COLO829 (cell line): ENCODE data around the gene HTR3A.
"Not testable (repeated sequence)": the region's sequence is repeated elsewhere in the genome, so short reads cannot be mapped to it uniquely, and the experiment has no call there.

Experiments
- DNase-seq: peaks from one replicate; pipeline ENCODE4 v3.0.0; 2012; ENCODE audit warnings: low spot score

The HTR3A gene

DNA sequence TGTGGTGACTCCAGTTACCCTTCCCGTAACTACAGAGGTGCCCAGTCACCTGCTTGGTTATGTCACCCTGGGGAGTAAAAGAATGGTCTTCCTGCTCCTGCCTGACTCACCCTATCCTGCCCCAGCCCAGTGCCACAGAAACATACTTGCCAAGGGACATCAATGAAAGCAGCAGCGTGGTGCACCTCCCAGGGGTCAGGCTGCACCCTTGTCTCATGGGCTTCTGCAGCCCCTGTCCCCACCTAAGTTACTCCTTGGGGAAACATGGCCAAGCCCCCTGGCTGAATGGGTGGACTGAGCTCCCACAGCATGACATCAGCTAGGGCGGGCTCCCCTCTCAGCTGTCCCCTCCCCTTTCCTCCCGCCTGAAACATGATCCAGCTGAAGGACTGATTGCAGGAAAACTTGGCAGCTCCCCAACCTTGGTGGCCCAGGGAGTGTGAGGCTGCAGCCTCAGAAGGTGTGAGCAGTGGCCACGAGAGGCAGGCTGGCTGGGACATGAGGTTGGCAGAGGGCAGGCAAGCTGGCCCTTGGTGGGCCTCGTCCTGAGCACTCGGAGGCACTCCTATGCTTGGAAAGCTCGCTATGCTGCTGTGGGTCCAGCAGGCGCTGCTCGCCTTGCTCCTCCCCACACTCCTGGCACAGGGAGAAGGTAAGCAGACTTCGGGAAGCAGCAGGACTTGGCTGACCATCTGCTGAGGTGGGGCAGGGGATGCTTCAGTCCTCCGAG lies at the start of gene HTR3A:
TSS of gene HTR3A (plus strand) at position 368 of the 730 bp plus-strand sequence. CDS start at position 586, 218 bp downstream.
- no peak for DNase-seq

DNA sequence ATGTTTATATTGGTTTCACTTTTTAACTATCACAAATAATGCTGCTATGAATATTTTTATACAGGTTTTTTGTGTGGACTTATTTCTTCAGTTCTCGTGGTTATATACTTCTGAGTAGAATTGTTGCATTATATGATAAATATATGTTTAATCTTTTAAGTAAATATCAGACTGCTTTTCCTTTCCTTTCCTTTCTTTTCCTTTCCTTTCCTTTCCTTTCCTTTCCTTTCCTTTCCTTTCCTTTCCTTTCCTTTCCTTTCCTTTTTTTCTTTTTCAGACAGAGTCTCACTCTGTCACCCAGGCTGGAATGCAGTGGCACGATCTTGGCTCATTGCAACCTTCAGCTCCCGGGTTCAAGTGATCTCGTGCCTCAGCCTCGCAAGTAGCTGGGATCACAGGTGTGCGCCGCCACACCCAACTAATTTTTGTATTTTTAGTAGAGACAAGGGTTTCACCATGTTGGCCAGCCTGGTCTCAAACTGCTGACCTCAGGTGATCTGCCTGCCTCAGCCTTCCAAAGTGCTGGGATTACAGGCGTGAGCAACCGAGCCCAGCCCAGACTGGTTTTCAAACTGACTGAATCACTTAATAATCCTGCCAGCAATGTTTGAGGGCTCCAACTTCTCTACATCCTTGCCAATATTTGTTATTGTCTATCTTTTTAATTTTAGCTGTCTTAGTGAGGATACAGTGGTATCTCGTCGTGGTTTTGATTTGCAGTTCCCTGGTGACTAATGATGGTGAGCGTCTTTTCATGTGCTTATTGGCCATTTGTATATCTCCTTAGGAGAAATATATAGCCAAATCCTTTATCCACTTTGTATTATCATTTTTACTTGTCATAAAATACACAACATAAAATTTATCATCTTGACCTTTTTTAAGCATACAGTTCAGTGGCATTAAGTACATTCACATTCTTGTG lies 48.4 kb upstream of the HTR3A start:
- no peak for DNase-seq

DNA sequence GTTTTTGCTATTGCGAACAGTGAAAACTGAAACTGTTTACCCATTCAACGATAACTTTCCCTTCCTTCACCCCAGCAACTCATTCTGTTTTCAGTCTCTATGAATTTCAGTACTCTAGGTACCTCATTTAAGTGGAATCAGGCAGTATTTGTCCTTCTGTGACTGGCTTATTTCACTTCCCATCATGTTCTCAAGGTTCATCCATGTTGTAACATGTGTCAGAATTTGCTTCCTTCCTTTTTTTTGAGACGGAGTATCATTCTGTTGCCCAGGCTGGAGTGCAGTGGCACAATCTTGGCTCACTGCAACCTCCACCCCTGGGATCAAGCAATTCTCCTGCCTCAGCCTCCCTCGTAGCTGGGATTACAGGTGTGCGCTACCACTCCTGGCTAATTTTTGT lies 46.6 kb upstream of the HTR3A start:
- no peak for DNase-seq

DNA sequence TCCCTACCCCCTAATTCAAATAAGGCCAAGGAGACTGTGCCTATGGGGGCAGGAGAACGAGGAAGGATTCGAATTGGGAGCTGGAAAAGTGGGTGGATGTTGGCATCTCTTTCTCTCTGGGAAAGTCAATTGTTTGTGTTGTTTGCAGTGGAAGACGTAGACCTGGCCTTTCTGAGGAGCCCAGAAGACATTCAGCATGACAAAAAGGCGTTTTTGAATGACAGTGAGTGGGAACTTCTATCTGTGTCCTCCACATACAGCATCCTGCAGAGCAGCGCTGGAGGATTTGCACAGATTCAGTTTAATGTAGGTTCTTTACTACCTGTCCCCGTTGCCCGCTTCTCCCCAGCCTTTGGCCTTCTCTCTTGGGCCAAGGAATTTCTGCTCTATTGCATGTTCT lies 42.1 kb upstream of the HTR3A start:
- DNase-seq: no peak

DNA sequence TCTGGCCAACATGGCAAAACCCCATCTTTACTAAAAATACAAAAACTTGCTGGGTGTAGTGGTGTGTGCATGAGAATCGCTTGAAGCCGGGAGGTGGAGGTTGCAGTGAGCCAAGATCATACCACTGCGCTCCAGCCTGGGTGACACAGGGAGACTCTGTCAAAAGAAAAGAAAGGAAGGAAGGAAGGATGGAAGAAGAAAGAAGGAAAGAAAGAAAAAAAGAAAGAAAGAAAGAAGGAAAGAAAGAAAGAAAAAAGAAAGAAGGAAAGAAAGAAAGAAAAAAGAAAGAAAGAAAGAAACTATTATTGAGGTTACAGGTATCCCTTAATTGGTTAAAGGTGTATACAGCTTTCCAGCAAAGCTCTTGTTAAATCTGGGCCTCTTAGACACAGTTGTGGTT lies 40.7 kb upstream of the HTR3A start:
- DNase-seq: not testable (repeated sequence)

DNA sequence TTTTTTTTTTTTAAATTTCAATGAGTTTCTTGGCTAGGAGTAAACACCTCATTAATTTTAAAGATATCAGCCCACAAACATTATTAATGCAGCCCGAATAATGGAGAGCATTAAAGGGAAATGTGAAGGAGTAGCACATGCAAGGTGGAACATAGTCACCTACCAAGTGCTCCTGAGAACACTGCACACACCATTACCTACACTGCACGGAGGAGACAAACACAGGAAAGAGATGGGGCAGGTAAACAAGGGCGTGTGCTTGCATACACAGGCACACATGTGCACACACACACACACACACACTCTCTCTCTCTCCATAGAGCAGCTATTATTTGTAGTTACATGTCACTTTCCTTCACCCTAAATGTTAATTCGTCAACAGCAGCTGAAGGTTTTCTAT lies 40.1 kb upstream of the HTR3A start:
- DNase-seq: no peak

DNA sequence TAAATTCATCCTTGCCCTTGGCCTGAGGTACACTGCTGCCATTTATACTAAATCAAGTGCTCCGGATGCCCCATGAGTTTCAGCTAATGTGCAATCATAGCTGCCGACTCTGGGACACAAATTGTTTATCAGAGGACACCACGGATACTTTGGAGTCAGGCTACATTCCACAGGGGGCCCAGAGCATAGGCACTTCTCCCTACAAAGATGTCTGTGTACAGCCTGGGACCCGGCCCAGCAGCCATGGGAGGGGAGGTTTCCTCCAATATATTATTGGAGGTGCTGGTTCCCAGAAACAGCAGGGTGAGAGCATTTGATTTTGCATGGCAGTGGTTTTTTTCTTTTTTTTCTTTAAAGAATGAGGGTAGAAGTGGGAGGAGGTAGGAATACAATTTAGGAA lies 39.0 kb upstream of the HTR3A start:
- DNase-seq: no peak

DNA sequence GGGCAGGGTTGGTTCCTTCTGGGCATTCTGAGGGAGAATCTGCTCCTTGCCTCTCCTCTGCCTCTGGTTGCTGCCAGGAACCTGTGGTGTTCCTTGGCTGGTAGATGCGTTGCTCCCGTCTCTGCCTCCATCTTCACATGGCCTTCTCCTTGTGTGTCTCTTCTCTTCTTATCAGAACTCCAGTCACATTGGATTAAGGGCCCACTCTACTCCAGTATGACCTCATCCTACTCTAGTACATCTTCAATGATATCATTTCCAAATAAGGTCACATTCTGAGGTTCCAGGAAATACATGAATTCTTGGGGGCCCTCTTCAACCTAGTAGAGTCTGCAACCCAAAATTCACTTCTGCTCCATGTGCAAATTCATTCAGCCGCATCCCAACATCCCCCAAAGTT lies 37.0 kb upstream of the HTR3A start:
- DNase-seq: no peak

DNA sequence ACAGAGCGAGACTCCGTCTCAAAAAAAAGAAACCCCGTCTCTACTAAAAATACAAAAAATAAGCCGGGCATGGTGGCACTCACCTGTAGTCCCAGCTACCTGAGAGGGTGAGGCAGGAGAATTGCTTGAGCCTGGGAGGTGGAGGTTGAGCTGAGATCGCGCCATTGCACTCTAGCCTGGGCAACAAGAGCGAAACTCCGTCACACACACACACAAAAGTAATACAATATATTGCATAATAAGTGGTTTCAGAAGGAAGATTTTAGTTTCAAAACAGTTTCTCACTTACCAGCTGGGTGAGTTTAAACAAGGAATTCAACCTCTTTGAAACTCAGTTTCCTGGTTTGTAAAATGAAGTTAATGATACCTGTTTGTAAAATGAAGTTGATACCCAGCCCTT lies 32.7 kb upstream of the HTR3A start:
- no peak for DNase-seq

DNA sequence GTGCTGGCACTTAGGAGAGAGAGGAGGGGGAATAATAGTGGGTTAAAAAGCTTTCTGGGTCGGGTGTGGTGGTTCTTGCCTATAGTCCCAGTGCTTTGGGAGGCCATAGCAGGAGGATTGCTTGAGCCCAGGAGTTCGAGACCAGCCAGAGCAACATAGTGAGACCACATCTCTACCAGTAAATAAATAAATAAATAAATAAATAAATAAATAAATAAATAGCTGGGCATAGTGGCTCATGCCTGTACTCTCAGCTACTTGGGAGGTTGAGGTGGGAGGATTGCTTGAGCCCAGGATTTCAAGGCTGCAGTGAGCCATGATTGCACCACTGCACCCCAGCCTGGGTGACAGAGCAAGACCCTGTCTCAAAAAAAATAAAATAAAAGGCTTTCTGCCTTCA lies 28.7 kb upstream of the HTR3A start:
- not testable (repeated sequence) for DNase-seq

DNA sequence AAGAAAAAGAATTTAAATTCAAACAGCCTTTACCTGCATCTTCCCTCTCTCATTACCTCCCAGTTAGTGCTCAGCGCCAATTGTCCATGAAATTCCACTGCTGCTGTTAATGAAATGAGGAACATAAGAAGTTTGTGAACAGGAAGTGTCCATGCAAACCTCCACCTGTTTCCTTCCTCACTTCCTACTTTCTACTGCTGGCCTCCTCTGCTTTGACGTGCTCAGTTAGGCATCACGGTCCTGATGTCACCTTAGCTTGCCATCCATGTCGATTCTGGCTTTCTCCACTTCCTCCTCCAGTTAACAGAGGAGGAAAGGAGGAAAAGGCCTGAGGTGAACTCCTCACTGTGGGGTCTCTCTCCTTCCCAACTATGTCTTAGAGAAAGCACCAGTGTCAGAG lies 26.9 kb upstream of the HTR3A start:
- DNase-seq: no peak

DNA sequence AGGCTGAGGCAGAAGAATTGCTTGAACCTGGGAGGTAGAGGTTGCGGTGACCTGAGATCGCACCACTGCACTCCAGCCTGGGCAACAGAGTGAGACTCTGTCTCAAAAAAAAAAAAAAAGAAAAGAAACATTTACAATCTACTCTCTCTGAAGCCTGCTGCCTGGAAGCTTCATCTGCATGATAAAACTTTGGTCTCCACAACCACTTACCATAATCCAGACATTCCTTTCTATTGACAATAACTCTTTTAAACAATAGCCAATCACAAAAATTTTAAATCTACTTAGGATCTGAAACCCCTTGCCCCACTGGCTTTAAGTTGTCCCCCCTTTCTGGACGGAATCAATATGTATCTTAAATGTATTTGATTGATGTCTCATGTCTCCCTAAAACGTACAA lies 25.0 kb upstream of the HTR3A start:
- no peak for DNase-seq

DNA sequence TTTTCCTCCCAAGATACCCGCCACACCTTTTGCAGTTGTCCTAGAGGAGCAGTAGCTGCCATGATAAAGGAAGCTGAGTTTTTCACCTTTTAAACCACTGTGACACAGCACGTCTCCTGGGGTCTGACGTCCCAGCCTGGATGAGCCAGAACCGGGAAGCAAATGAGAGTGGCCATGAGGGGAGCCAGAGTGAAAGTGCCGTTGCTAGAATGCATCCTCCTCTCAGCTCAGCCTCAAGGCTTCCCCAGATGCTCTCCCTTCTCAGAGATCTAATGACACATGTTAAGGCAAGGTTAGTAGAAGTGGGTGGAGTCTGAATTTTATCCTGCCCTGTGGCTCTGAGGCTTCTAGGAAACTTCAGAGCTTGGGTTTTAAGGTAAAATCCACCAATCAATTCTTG lies 23.4 kb upstream of the HTR3A start:
- DNase-seq: no peak

DNA sequence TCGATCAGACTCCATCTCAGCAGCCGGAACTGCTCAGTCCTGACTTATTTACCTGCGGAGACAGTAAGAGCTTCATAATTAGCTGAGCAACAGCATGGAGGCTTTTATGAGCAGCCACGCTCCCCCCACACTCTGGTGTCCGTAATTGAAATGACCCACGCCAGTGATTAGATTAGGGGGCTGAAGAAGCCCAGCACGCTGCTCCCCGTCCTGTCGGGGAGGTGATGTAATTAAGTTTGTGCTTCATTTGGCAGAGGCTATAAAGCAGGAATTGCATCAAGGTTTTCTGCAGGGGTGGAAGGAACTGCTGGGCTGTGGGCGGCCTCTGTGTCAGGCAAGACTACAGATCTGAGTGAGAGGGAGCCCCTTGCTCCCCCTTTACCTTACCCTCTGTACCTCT lies 22.8 kb upstream of the HTR3A start:
- no peak for DNase-seq

DNA sequence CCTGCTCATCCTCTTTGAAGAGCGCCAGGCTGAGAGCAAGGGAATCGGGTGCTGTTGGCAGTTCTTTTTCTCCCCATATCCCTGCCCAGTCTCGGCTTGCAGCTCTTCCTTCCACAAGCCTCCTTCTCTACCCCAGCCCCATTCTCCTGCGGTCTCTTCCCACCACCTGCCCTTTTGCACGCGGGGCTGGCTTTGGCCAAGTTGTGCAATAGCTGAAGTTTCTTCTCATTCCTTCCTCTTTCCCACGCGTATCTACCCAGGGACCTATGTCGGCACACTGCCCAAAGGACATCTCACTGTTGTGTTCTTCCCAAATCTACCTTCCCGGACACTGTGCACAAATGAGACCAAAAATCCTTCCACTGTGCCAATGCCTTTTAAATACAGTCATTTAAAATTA lies 22.3 kb upstream of the HTR3A start:
- no peak for DNase-seq

DNA sequence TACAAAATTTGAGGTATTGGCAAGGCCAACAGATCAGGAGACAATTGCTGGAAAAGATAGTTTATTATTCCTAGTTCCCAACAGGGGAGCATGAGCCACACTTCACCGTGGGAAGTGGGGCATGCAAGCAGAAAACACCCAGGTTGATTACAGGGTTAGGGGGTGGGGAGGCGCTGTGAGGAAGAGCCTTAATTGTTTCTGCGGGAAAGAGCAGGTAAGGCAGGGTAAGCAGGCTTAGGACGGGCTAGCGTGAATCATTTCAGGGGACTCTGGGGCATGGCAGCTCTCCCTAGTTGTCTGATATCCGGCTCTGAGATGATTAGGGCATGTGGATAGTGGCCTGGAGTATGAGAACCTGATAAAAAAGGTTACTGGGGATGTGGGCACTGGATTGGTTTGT lies 20.7 kb upstream of the HTR3A start:
- DNase-seq: no peak

DNA sequence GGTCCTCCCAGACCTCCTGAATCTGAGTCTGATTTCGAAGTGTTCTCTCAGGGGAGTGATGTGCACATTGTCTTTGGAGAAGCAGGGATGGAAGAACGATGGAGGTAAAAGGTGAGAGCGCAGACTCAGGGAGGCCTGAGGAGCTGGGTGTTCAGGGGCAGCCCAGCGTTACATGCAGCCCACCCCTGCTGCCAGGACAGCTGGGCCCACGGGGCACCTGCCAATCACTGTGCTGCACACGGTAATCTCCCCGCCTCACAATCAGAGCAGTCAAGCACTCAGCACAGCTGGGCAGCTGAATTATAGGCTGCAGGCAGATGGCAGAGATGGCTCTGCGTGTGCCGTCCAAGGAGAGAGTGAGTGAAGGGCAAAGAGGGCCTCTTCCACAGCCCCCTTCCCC lies 17.9 kb upstream of the HTR3A start:
- DNase-seq: no peak

DNA sequence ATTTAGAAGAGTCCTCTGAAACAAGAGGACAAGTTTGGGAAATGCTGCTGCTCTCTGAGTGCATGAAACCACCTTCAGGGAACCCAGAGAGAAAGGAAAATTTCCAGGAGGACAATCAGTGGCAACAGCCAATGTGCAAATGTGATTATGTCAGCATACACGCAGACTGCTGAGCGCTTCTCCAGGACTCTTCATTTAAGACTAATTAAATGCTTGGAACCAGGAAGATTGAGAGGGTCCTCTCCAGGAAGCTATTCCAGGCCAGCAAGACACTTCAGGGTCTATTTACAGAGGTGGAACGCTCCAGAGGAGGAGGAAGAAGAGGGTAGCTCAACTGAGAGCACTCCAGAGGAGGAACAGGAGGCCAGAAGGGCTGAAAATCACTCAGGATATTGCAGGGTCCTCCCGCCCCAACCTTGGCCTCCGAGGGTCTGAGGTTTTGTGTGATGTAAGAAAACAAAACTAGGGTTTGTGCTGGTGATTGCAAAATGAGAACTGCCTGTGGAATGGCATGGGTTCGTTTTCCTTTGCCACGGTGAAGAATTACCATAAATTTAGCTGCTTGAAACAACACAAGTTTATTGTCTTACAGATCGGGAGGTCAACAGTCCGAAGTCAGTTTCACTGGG lies 14.1 kb upstream of the HTR3A start:
- DNase-seq: no peak

DNA sequence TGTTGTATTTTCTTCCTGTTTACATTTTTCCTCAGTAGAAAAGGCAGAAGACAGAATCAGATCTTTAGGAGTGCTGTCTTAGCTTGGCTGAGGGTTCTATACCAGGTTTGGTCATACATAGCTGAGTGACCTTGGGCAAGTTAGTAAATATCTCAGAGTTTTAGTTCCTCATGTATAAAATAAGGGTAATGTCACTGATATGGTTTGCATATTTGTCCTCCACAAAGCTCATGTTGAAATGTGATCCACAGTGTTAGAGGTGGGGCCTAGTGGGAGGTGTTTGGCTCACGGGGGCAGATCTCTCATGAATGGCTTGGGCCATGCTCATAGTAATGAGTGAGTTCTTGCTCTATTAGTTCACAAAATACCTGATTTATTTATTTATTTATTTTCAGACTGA lies 7.5 kb upstream of the HTR3A start:
- no peak for DNase-seq

DNA sequence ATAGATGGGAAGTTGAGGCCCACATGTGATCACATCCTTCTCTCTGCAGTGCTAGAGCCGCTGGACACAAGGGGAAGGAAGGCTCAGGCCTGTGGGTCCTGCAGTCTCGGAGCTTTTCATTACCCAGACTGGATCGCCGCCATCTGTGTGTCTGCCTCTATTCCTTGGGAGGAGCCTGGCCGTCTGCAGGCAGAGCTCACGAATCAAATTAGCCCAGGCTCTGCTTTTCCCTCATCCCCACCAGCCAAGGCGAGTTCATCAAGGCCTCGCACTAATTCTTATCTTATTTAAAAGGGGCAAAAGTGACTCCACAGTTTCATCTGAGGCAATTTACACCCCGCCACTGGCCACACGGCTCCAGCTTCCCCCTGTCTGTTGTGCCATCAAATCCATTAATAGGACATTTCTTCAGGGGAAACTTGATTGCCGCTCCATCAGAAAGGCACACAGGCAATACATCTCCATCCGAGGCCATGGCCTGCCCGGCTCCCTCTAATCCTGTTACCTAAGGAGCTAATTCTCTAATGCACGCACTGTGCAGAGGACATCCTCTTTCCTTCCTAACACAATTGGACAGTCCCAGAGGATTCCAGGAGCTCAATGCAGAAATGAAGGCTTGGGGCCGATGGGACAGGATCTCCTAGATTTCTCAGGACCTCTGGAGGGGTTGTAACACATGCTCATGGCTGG lies 3.3 kb upstream of the HTR3A start:
- no peak for DNase-seq

DNA sequence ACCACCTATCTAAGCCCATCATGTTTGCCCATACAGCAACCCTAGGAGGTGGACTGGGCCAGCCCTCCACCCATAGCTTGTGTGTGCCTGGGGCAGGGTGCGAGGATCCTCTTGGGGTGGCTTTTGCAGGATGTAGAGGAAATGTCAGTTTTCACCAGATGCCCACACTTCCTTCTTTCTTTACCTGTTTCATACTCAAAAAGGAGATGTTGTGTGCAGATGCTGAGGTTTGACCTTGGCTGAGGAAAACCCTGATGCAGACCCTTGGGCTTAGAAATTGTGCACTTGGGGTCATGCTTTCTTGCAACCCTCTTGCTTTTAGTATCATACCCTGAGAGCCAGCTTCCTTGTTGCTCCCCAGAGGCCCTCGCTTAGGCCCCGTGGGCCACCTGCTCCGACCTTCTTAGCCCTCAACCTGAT lies 2.2 kb downstream of the HTR3A start:
- no peak for DNase-seq

DNA sequence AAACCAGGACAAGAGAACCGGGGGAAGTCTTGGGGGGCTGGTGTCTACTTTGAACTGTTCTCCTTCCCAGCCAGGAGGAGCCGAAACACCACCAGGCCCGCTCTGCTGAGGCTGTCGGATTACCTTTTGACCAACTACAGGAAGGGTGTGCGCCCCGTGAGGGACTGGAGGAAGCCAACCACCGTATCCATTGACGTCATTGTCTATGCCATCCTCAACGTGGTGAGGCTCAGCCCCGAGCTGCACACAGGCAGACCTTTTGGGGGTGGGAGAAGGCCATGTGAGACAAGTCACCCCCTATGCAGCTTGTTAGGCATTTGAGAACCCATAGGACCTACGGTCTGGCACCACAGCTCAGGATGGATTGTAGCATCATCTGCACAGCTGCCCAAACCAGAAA lies 2.8 kb downstream of the HTR3A start:
- DNase-seq: no peak
